Measurements from ENCODE around the gene GSX1.
"Not testable (repeated sequence)": the region's sequence is repeated elsewhere in the genome, so short reads cannot be mapped to it uniquely, and the experiment has no call there.

Gene GSX1

DNA sequence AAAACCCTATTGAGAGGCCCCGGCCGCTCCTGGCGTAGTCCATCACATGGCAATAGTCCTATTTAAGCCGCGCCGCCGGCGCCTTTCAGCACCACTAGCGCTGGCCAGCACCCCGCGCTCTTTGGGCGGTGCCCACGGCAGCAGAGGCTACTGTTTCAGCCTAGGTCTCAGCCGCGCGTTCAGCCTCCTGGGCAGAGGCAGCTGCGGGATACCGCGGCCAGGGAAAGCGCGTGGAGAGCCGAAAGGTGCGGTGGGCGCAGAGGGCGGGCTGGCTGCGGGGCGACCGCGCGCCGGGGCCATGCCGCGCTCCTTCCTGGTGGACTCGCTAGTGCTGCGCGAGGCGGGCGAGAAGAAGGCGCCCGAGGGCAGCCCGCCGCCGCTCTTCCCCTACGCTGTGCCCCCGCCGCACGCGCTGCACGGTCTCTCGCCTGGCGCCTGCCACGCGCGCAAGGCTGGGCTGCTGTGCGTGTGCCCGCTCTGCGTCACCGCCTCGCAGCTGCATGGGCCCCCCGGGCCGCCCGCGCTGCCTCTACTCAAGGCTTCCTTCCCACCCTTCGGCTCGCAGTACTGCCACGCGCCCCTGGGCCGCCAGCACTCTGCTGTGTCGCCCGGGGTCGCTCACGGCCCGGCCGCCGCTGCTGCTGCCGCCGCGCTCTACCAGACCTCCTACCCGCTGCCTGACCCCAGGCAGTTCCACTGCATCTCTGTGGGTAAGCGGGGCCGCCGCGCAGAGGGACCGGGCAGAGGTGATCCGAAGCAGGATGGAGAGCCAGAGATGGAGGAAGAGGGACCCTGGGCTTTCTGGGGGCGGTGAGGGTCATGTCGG is at the start of gene GSX1:
Gene GSX1 (plus strand): TSS at position 91 of the 826 bp plus-strand sequence. CDS start 208 bp downstream, at position 299.
- peak in 40 of 56 donors; percentile 1 to 69 (median 19) for DNase-seq

DNA sequence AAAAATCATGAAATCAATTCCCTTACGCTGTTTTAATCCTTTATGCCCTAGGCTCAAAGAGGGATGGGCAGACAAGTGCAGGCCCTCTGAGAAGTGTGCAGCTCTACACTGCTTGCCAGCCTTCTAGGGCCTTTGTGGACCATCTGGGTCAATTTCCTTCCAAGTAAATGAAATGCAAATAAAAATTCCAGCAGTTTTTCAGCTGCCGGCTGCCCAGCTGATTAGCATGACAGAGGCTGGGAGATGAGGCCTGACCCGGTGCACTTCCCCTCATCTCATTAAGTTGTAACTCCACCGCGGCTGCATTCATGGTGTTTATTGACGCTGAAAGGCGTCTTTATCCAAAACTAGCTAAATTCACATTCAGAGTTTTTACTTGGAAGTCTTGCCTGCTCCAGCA is 47.5 kb upstream of the GSX1 start:
- DNase-seq: peak in 17 of 56 donors; percentile 0 to 34 (median 13)

GRCh38 chr13:27745301-27745700 is 47.0 kb upstream of the GSX1 start:
- no peak for DNase-seq

- DNase-seq: not testable (repeated sequence)
Measured at GRCh38 chr13:27748143-27748542, 44.1 kb upstream of the GSX1 start.

DNA sequence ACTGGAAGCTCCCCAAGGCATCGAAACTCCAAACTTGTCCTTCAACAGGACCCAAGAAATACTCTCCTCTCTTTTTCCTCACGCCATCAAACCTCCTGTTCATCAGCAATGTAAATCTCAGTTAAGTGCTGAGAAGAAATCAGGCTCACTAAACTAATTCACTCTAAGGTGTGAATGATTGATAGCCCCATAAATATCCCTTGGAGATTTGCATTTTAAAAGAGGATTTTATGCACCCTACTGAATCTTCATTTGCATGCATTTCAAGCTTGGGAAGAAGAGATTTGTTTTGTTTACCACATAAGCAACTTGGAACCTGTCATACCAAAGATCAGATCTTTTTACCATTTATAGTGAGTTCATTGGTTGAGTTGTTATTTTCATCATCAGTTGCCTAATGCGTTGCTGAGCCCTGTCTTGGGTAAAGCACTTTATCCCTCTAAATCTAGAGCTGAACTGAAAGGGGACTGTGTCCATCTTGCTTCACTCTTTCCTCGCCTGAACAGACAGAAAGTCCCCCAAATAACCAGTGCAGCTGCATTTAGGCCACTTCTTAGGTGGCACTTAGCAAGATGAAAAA is 40.2 kb upstream of the GSX1 start:
- DNase-seq: no peak

- DNase-seq: no peak
Measured at GRCh38 chr13:27765650-27766049, 26.6 kb upstream of the GSX1 start.

DNA sequence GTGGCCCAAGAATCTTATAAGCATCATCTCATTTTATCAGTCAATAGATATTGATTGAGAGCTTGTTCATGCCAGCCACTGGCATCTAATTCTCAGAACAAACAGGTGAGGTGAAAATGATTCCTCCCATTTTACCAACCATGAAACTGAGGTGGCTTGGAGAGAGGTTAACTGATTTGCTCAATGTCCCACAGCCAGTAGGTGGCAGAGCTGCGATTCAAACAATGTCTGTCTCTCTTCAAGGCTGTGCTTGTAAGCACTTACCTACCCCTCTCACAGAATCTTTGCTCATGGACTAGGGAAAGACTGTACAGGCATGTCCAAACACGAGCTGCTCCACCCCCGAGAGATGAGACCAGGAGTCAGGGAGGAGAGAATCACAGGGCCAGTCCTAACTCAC is 21.5 kb upstream of the GSX1 start:
- DNase-seq: peak in 1 of 56 donors; percentile 12

GRCh38 chr13:27772651-27773425 is 19.4 kb upstream of the GSX1 start:
- no peak for DNase-seq

DNA sequence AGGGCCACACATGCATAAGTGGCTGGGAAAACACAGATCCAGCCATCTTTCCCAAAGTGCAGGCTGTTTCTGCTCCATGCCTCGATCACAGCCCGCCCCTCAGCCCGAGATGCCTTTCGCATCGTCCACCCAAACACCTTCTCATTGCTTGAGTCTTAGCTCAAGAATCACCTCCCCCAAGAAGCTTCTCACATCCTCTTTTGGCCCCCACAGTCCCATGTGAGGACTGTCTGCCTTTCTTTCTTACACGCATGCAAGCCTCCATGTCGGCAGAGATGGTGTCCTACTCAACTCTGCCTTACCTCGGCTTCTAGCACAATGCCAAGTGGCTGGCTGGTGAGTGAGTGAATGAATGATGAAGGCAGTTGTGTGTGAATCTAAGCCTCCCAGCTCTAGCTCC is 18.1 kb upstream of the GSX1 start:
- no peak for DNase-seq

GRCh38 chr13:27774651-27775050 is 17.6 kb upstream of the GSX1 start:
- no peak for DNase-seq

GRCh38 chr13:27775943-27776342 is 16.3 kb upstream of the GSX1 start:
- DNase-seq: no peak

GRCh38 chr13:27782151-27782550 is 10.1 kb upstream of the GSX1 start:
- DNase-seq: no peak

GRCh38 chr13:27783111-27783510 is 9.2 kb upstream of the GSX1 start:
- peak in 3 of 56 donors; percentile 6 to 9 (median 8) for DNase-seq

DNA sequence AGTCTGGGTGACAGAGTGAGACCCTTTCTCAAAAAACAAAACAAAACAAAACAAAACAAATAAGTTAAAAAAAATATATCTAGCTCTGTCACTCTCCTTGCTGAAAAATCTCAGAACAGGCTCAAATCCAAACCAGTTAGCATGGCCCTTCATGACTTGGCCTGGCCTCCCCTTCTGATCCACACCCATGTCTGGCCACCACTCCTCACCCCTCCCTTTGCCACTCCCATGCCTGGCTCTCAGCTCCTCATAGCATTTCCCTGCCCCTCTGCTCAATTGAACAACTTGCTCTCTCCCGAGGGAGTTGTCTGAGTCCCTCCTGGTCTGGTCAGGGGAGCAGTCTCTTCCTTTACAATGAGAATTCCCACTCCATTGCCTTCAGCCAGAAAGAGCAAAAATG is 4.0 kb upstream of the GSX1 start:
- DNase-seq: no peak

- no peak for DNase-seq
Measured at GRCh38 chr13:27789153-27789494, 3.2 kb upstream of the GSX1 start.

DNA sequence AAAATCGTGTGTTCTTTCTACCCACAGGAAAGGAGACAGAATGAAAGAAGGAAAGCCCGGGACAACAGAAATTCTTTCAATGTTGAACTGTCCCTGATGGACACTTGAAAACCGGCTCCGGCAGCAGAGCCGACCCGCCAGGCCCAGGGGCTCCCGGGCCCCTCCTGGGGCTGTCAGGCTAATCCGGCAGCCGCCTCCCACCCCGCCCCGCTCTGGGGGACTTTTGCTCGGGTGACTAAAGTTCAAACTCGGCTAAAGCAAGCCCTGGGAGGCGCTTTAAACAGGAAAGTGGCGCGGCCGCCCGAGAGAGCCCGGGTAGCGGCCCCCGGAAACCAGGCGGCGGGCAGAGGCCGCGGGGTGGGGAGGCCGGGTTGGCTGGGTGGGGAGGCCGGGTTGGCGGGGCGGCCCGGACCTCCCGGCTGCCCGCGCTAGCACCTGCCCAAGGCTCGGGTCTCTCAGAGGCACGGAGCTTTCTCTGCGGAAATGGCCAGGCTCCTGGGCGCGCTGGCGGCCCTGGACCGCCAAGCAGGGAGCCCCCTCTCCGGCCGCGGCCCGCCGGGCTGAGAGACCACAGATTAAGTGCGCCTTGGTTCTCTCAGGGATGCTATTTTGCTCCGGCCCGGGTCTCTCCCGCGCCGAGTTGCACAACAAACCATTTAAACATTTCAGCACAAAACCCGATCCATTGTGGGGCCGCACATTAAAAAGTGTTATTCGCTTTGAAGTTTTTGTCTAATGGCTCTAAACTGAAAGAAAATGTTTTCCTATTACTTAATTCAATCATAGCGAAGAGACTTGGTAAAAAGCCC is 2.6 kb upstream of the GSX1 start:
- no peak for DNase-seq

- DNase-seq: no peak
Measured at GRCh38 chr13:27790523-27790922, 1.8 kb upstream of the GSX1 start.

- DNase-seq: no peak
Measured at GRCh38 chr13:27791146-27791900, 960 bp upstream of the GSX1 start.

DNA sequence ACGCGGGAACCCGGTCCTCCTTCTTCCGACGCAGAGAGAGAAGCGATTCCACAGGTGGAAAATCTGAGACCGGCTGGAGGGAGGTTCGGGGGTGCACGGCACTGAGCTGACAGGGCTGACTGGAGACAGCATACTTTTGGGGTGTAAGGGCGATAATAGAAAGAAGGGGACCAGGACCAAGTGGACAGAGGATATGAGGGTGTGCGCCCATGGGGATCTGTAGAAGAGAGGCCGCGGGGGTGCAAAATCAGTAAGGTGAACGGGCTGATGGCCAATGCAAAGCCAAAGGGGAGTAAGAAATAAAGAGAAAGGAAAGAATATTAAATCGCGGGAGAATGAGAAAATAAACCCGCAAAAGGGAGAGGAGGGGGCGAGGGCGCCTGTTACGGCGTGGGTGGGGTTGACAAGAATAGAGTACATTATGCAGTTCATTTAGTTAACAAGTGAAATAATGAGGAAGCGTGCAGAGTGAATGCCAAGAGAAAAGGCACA is 336 bp upstream of the GSX1 start:
- DNase-seq: no peak
